Measurements from ENCODE around the gene HACE1. TPM values are rescaled to one million over a fixed set of nuclear protein-coding genes. Genes with fewer than 3 reads are reported as not detected.

The HACE1 gene
- total RNA-seq, 1 donor = 16.6 TPM

GRCh38 chr6:104683809-104684208, 175.9 kb downstream of the HACE1 start:
- Histone ChIP-seq H2AFZ (ENCODE audit: low read length) (peak overlapping the region; percentile 89), H3K79me2 (ENCODE audit: insufficient read depth, low read length) (no peaks in the 10 kb centered on the region), H3K4me1 (ENCODE audit: insufficient read depth, low read length) (no peaks in the 10 kb centered on the region), H3K4me3 (ENCODE audit: insufficient read depth, low read length) (no peak overlapping the region), H3K27ac (ENCODE audit: low read depth, low read length) (no peak overlapping the region), H3K36me3 (ENCODE audit: insufficient read depth, low read length) (no peaks in the 10 kb centered on the region), H3K4me2 (ENCODE audit: insufficient read depth, low read length) (peak overlapping the region; percentile 72), H3K27me3 (ENCODE audit: insufficient read depth, low read length) (no peaks in the 10 kb centered on the region), H4K20me1 (ENCODE audit: insufficient read depth, low read length) (no peaks in the 10 kb centered on the region), H3K9me3 (ENCODE audit: low read depth, low read length) (no peaks in the 10 kb centered on the region)
- no peak for DNase-seq (ENCODE audit: insufficient read length, low spot score, missing footprints)
- no peak for TF ChIP-seq CTCF (IDR thresholded peaks at IDR 0.05; ENCODE audit: extremely low read depth, low read depth, low read length)

GRCh38 chr6:104682722-104683643, 176.7 kb downstream of the HACE1 start:
- H3K4me2 ChIP-seq (ENCODE audit: insufficient read depth, low read length) = peak overlapping the region; percentile 72
- H3K4me1 ChIP-seq (ENCODE audit: insufficient read depth, low read length) = no peaks in the 10 kb centered on the region
- no peaks in the 10 kb centered on the region for H3K27me3 ChIP-seq (ENCODE audit: insufficient read depth, low read length)
- H3K4me3 ChIP-seq (ENCODE audit: insufficient read depth, low read length) = no peak overlapping the region
- H3K9me3 ChIP-seq (ENCODE audit: low read depth, low read length) = no peaks in the 10 kb centered on the region
- no peak for DNase-seq (ENCODE audit: insufficient read length, low spot score, missing footprints)
- peak; percentile 98 for TF ChIP-seq CTCF (IDR thresholded peaks at IDR 0.05; ENCODE audit: extremely low read depth, low read depth, low read length)
- H3K27ac ChIP-seq (ENCODE audit: low read depth, low read length) = no peak overlapping the region
- no peaks in the 10 kb centered on the region for H4K20me1 ChIP-seq (ENCODE audit: insufficient read depth, low read length)
- H3K79me2 ChIP-seq (ENCODE audit: insufficient read depth, low read length) = no peaks in the 10 kb centered on the region
- H3K36me3 ChIP-seq (ENCODE audit: insufficient read depth, low read length) = no peaks in the 10 kb centered on the region
- H2AFZ ChIP-seq (ENCODE audit: low read length) = peak overlapping the region; percentile 89

- H4K20me1 ChIP-seq (ENCODE audit: insufficient read depth, low read length) = no peaks in the 10 kb centered on the region
- no peaks in the 10 kb centered on the region for H3K4me1 ChIP-seq (ENCODE audit: insufficient read depth, low read length)
- no peaks in the 10 kb centered on the region for H3K27me3 ChIP-seq (ENCODE audit: insufficient read depth, low read length)
- no peak overlapping the region for H3K27ac ChIP-seq (ENCODE audit: low read depth, low read length)
- no peak overlapping the region for H3K4me3 ChIP-seq (ENCODE audit: insufficient read depth, low read length)
- H3K4me2 ChIP-seq (ENCODE audit: insufficient read depth, low read length) = no peak overlapping the region
- H3K79me2 ChIP-seq (ENCODE audit: insufficient read depth, low read length) = no peaks in the 10 kb centered on the region
- TF ChIP-seq CTCF (IDR thresholded peaks at IDR 0.05; ENCODE audit: extremely low read depth, low read depth, low read length) = no peak
- no peak overlapping the region for H2AFZ ChIP-seq (ENCODE audit: low read length)
- no peaks in the 10 kb centered on the region for H3K36me3 ChIP-seq (ENCODE audit: insufficient read depth, low read length)
- no peaks in the 10 kb centered on the region for H3K9me3 ChIP-seq (ENCODE audit: low read depth, low read length)
- DNase-seq (ENCODE audit: insufficient read length, low spot score, missing footprints) = no peak
Observed at GRCh38 chr6:104680539-104680938, 179.2 kb downstream of the HACE1 start.

GRCh38 chr6:104679971-104680370, 179.7 kb downstream of the HACE1 start:
- H3K9me3 ChIP-seq (ENCODE audit: low read depth, low read length) = no peaks in the 10 kb centered on the region
- no peaks in the 10 kb centered on the region for H3K36me3 ChIP-seq (ENCODE audit: insufficient read depth, low read length)
- no peak for DNase-seq (ENCODE audit: insufficient read length, low spot score, missing footprints)
- no peak overlapping the region for H3K4me2 ChIP-seq (ENCODE audit: insufficient read depth, low read length)
- no peak overlapping the region for H3K4me3 ChIP-seq (ENCODE audit: insufficient read depth, low read length)
- no peak overlapping the region for H2AFZ ChIP-seq (ENCODE audit: low read length)
- H4K20me1 ChIP-seq (ENCODE audit: insufficient read depth, low read length) = no peaks in the 10 kb centered on the region
- no peak overlapping the region for H3K27ac ChIP-seq (ENCODE audit: low read depth, low read length)
- no peak for TF ChIP-seq CTCF (IDR thresholded peaks at IDR 0.05; ENCODE audit: extremely low read depth, low read depth, low read length)
- H3K4me1 ChIP-seq (ENCODE audit: insufficient read depth, low read length) = no peaks in the 10 kb centered on the region
- H3K79me2 ChIP-seq (ENCODE audit: insufficient read depth, low read length) = no peaks in the 10 kb centered on the region
- no peaks in the 10 kb centered on the region for H3K27me3 ChIP-seq (ENCODE audit: insufficient read depth, low read length)

All from osteoblast (primary cell).